ENCODE measurements around the gene ZPR1.

The ZPR1 gene

DNA sequence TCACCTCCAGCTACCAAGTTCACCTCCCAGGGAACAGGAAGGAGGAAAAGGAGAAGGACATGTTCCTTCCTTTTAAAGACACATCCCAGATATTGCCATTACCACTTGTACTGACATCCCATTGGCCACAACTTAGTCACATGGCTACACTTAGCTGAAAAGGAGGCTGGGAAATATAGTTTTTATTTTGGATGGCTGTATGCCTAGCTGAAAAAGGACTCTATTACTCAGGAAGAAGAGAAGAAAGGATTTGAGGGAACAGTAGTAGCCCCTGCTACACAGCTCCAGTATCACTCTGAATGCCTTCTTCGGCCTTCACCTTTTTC is 5.9 kb upstream of the ZPR1 start:
- H3K4me3 ChIP-seq (ENCODE audit: low read depth, low read length): no peak overlapping the region
- in situ Hi-C loops (cut with HindIII; ENCODE audit: low sequenced_read_pairs): no loop called here
- DNase-seq (ENCODE audit: low read depth, low spot score): peak; percentile 24
- TF ChIP-seq CTCF (IDR thresholded peaks at IDR 0.05; ENCODE audit: low read depth, low read length): no peak

GRCh38 chr11:116792869-116793771 is 5.3 kb upstream of the ZPR1 start:
- H3K4me3 ChIP-seq (ENCODE audit: low read depth, low read length): no peak overlapping the region
- TF ChIP-seq CTCF (IDR thresholded peaks at IDR 0.05; ENCODE audit: low read depth, low read length): no peak
- in situ Hi-C loops (cut with HindIII; ENCODE audit: low sequenced_read_pairs): no loop called here
- DNase-seq (ENCODE audit: low read depth, low spot score): peak; percentile 74

- in situ Hi-C loops (cut with HindIII; ENCODE audit: low sequenced_read_pairs): no loop called here
- H3K4me3 ChIP-seq (ENCODE audit: low read depth, low read length): no peak overlapping the region
- no peak for DNase-seq (ENCODE audit: low read depth, low spot score)
- no peak for TF ChIP-seq CTCF (IDR thresholded peaks at IDR 0.05; ENCODE audit: low read depth, low read length)
Measured at GRCh38 chr11:116792144-116792868, 4.5 kb upstream of the ZPR1 start.

- TF ChIP-seq CTCF (IDR thresholded peaks at IDR 0.05; ENCODE audit: low read depth, low read length): no peak
- in situ Hi-C loops (cut with HindIII; ENCODE audit: low sequenced_read_pairs): no loop called here
- H3K4me3 ChIP-seq (ENCODE audit: low read depth, low read length): no peak within 1 kb of the TSS
- DNase-seq (ENCODE audit: low read depth, low spot score): no peak
Measured at GRCh38 chr11:116791813-116792143, 4.0 kb upstream of the ZPR1 start, which contains the start of gene APOA5. Gene APOA5, minus strand, starts transcription at chr11:116791879. Its CDS starts 19 bp downstream, at chr11:116791860.

DNA sequence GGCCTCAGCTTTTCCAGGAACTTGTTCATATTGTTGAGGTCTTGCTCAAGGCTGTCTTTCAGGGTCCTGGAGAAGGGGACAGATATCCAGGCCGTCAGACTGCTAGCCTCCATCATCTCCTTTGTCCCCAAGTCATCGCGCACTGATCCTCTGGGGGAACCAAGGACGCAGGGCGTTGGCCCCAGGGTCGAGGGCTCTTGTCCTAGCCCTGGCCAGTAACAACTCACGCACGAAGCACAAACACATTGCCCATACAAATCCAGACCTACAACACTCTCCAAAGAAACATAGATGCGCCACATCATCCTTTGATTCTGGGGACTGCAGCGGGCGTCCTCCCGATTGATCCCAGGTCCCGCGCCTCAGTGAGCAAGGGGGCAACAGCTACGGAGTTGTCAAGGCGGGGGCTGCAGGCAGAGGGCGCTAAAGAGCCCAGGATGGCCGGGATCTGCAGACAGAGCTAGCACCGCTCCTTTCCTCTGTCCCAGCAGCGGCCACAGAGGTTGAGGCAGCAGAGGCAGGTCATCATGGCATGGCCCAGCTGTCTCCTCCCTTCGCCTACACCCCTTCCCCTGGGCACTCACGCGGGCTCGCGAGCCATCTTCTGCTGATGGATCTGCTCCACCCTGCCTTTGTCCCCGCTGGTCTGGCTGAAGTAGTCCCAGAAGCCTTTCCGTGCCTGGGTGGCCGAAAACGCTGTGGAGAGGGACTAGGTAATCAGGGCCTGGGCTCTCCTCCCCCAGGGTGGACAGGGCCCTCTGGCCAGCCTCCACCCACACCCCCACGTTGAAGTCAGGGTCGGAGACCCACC is 3.4 kb upstream of the ZPR1 start:
- peak; percentile 94 for TF ChIP-seq CTCF (IDR thresholded peaks at IDR 0.05; ENCODE audit: low read depth, low read length)
- no peak overlapping the region for H3K4me3 ChIP-seq (ENCODE audit: low read depth, low read length)

More for the DNA sequence above, 3.4 kb upstream of the ZPR1 start:
- DNase-seq (ENCODE audit: low read depth, low spot score): peak; percentile 55
- in situ Hi-C loops (cut with HindIII; ENCODE audit: low sequenced_read_pairs): no loop called here

Data from astrocyte of the spinal cord (primary cell).